Karpas-422 (cell line): ENCODE results near the gene MTMR12. TPM values are rescaled to one million over a fixed set of nuclear protein-coding genes. Genes with fewer than 3 reads are reported as not detected.

Source experiments
- DNase-seq: peaks from one replicate; pipeline ENCODE4 v3.0.0-alpha.2; 2015
- H2AFZ ChIP-seq: fragments of 200-600 bp; sonication (generic); 2 replicates; pipeline ENCODE4 v1.6.1; 2014; ENCODE audit warnings: antibody characterized with exemption, low read length, mixed read lengths
- H3K27ac ChIP-seq: fragments of 200-600 bp; sonication (generic); 2 replicates; pipeline ENCODE4 v1.5.1; 2014; ENCODE audit warnings: mild to moderate bottlenecking, low read length, moderate library complexity
- H3K27me3 ChIP-seq: fragments of 200-600 bp; sonication (generic); 2 replicates; pipeline ENCODE4 v1.6.1; 2014; ENCODE audit warnings: low read length, mixed read lengths
- H3K36me3 ChIP-seq: fragments of 200-600 bp; sonication (generic); 2 replicates; pipeline ENCODE4 v1.6.1; 2014; ENCODE audit warnings: low read length, mixed read lengths; ENCODE audit not compliant: insufficient read depth
- H3K4me1 ChIP-seq: fragments of 200-600 bp; sonication (generic); 2 replicates; pipeline ENCODE4 v1.6.1; 2014; ENCODE audit warnings: mild to moderate bottlenecking, low read length, mixed read lengths
- H3K4me2 ChIP-seq: fragments of 200-600 bp; sonication (generic); 2 replicates; pipeline ENCODE4 v1.6.1; 2014; ENCODE audit warnings: low read length, low read depth, mild to moderate bottlenecking; ENCODE audit not compliant: poor library complexity, severe bottlenecking
- H3K4me3 ChIP-seq: fragments of 200-600 bp; sonication (generic); 2 replicates; pipeline ENCODE4 v1.5.1; 2014; ENCODE audit warnings: mild to moderate bottlenecking, antibody characterized with exemption, low read length, mixed read lengths
- H3K79me2 ChIP-seq: fragments of 200-600 bp; sonication (generic); 2 replicates; pipeline ENCODE4 v1.6.1; 2014; ENCODE audit warnings: mild to moderate bottlenecking, low read length, mixed read lengths
- H3K9ac ChIP-seq: fragments of 200-600 bp; sonication (generic); 2 replicates; pipeline ENCODE4 v1.6.0; 2014; ENCODE audit warnings: low read length
- H3K9me2 ChIP-seq: fragments of 200-600 bp; sonication (generic), shearing (Covaris generic); replicated peaks from 2 replicates; pipeline ENCODE4 v1.6.0; 2014; ENCODE audit warnings: mild to moderate bottlenecking, low read length, moderate library complexity; ENCODE audit not compliant: insufficient read depth
- H3K9me3 ChIP-seq: fragments of 300-700, 200-600 bp; sonication (generic); 2 replicates; pipeline ENCODE4 v1.6.1; 2014; ENCODE audit warnings: low read length, mixed read lengths
- H4K20me1 ChIP-seq: fragments of 200-600 bp; sonication (generic); 2 replicates; pipeline ENCODE4 v1.6.1; 2014; ENCODE audit warnings: mild to moderate bottlenecking, antibody characterized with exemption, low read length, low read depth; ENCODE audit not compliant: insufficient read depth
- total RNA-seq: library from RNA; depleted of rRNA; stranded (reverse); fragments of >200 nt; shearing (Covaris generic); gene quantifications from 2 replicates; pipeline ENCODE4 v1.2.3, GENCODE V29; 2014; ENCODE audit warnings: low replicate concordance

Gene MTMR12
- total RNA-seq, 1 experiment from 2014 or later, result 126 TPM

DNA sequence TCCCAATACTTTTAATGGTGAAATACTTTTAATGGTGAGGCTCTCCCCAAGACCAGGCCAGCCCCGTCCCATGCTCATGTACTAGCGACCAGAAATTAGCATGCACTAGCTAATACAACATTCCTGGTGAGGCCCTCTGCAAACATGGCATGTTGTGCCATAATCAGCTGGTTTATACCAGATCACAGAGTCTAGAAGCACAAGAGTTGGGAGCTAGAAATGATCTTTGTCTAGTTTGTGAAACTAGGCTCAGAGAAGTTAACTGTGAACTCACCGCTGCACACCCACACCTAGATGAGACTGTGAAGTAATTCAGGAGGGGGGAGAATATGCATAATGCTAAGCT, 37.4 kb downstream of the MTMR12 start:
- no peak overlapping the region for H3K9ac ChIP-seq
- no peak overlapping the region for H3K4me3 ChIP-seq
- peaks cover 53% of the 10 kb centered on the region for H3K4me1 ChIP-seq
- peak overlapping the region; percentile 90 for H3K27ac ChIP-seq
- peaks cover 15% of the 10 kb centered on the region; the same call in 1 of the 2 replicates for H4K20me1 ChIP-seq
- H3K36me3 ChIP-seq, result peaks cover 46% of the 10 kb centered on the region
- no peak overlapping the region for H2AFZ ChIP-seq
- no peak for DNase-seq
- no peaks in the 10 kb centered on the region for H3K27me3 ChIP-seq
- no peak overlapping the region for H3K4me2 ChIP-seq
- H3K79me2 ChIP-seq, result peaks cover 78% of the 10 kb centered on the region
- no peaks in the 10 kb centered on the region for H3K9me2 ChIP-seq
- H3K9me3 ChIP-seq, result no peaks in the 10 kb centered on the region

DNA sequence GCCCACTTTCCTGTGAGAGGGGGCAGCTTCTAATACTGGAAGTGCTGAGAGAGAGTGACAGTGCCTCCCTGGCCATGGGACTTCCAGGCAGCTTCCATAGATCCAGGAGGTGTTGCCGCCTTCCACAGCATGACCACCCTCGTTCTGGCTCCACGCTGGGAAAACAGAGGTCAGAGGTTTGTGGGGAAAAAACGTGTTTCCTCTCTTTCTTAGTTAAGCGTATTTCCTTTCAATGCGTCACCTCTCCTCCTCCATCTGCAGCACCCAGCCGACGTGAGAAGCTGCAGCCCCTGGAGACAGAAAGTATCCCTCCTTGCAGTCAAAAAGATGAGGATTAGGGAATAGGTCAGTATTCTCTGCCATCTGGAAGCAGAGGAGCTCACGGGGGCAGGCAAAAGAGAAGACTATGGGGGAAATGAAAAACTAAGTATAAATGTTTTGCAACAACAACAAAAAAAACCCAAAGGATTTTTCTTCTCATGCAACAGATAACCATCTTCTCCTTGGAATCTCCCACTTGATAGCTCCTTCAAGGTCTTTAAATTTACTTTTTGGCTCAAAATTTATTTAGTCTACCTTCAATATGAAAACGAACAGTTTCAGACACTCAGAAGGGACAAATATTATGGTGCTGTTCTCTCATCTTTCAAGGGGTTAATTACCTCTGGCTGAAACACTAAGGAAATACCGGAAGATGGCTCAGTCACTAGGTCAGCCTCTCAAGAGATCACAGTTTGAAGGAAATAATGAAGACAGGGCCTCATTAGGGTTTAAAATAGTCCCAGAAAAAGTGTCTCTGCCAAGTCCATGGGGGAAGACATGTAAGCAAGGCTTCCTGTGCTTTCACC, 38.0 kb downstream of the MTMR12 start:
- Histone ChIP-seq H3K4me3 (no peak overlapping the region), H4K20me1 (peaks cover 15% of the 10 kb centered on the region; the same call in 1 of the 2 replicates), H3K27me3 (no peaks in the 10 kb centered on the region), H3K9me3 (no peaks in the 10 kb centered on the region), H3K79me2 (peaks cover 78% of the 10 kb centered on the region), H3K4me2 (no peak overlapping the region), H3K9me2 (no peaks in the 10 kb centered on the region), H3K27ac (peak overlapping the region; percentile 90), H3K4me1 (peaks cover 47% of the 10 kb centered on the region), H3K36me3 (peaks cover 51% of the 10 kb centered on the region), H2AFZ (no peak overlapping the region), H3K9ac (no peak overlapping the region)
- no peak for DNase-seq

DNA sequence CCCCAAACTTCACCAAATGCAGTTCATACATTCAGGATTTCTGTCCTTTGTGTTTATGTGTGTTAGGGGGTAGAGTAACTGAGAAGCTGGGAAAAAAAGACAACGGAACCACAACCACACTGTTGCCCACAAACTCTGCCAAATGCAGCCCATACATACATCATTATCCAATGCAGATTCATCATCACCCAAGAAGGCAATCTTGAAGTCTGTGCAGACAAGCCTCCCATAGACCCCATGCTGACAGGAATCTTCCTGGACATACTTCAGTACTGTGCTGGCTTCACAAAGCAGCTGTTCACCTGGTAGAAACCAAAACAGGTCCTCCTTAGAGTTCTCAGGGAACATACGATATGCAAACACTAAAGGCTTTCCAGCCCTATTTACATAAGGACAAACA, 38.9 kb downstream of the MTMR12 start:
- Histone ChIP-seq H3K79me2 (peaks cover 70% of the 10 kb centered on the region), H3K4me2 (no peak overlapping the region), H3K27me3 (no peaks in the 10 kb centered on the region), H3K4me1 (peaks cover 38% of the 10 kb centered on the region), H3K36me3 (peaks cover 55% of the 10 kb centered on the region), H2AFZ (no peak overlapping the region), H3K27ac (peak overlapping the region; percentile 4; the same call in 1 of the 2 replicates), H4K20me1 (peaks cover 15% of the 10 kb centered on the region; the same call in 1 of the 2 replicates), H3K4me3 (no peak overlapping the region), H3K9me3 (no peaks in the 10 kb centered on the region), H3K9me2 (no peaks in the 10 kb centered on the region), H3K9ac (no peak overlapping the region)
- no peak for DNase-seq

DNA sequence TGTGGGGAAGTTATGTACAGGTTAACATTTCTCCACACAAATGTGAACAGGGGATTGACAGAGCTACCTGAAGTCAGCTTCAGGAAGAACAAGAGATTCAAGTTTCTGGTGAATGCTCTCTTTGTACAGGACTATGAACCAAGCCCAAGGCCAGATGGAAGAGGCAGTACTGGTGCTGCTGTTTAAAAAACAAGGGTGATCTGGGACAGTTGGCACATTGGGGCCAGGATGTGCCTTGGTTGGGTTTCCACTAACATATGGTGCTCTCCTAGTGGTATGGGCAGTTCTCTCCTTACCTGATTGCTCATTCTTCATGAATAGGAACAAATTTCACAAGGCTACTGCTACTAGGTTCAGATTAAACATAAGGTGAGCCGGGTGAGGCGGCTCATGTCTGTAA, 40.0 kb downstream of the MTMR12 start:
- H3K79me2 ChIP-seq, result peaks cover 60% of the 10 kb centered on the region
- no peaks in the 10 kb centered on the region for H3K9me2 ChIP-seq
- H2AFZ ChIP-seq, result no peak overlapping the region
- peaks cover 65% of the 10 kb centered on the region for H3K36me3 ChIP-seq
- H3K9me3 ChIP-seq, result no peaks in the 10 kb centered on the region
- H3K9ac ChIP-seq, result no peak overlapping the region
- peaks cover 28% of the 10 kb centered on the region for H3K4me1 ChIP-seq
- no peaks in the 10 kb centered on the region for H3K27me3 ChIP-seq
- no peak overlapping the region for H3K4me3 ChIP-seq
- H3K27ac ChIP-seq, result no peak overlapping the region
- no peak overlapping the region for H3K4me2 ChIP-seq
- H4K20me1 ChIP-seq, result peaks cover 15% of the 10 kb centered on the region; the same call in 1 of the 2 replicates
- DNase-seq, result no peak

DNA sequence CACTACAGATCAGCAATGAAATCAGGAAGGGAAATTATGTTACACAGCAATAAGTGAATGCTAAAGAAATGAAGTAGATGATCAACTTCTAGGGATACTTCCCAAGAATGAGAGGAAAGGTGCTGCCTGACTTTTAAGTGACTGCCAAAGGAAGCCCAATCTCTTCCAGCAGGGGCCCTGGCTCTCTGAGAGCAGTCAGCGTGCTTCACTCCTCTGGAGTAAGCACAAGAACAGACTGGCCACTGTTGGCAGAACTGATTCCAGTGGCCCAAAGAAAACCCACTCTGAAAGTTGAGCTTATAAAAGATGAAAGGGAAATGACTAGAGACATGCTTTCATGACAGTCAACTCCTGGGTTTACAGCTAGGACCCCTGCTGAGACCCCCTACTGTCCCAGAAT, 41.8 kb downstream of the MTMR12 start:
- Histone ChIP-seq H3K27me3 (no peaks in the 10 kb centered on the region), H3K4me3 (no peak overlapping the region), H3K36me3 (peaks cover 73% of the 10 kb centered on the region), H4K20me1 (peaks cover 12% of the 10 kb centered on the region; the same call in 1 of the 2 replicates), H2AFZ (no peak overlapping the region), H3K9ac (no peak overlapping the region), H3K79me2 (peaks cover 45% of the 10 kb centered on the region), H3K27ac (peak overlapping the region; percentile 2), H3K9me2 (no peaks in the 10 kb centered on the region), H3K9me3 (no peaks in the 10 kb centered on the region), H3K4me2 (no peak overlapping the region), H3K4me1 (peaks cover 11% of the 10 kb centered on the region)
- no peak for DNase-seq

DNA sequence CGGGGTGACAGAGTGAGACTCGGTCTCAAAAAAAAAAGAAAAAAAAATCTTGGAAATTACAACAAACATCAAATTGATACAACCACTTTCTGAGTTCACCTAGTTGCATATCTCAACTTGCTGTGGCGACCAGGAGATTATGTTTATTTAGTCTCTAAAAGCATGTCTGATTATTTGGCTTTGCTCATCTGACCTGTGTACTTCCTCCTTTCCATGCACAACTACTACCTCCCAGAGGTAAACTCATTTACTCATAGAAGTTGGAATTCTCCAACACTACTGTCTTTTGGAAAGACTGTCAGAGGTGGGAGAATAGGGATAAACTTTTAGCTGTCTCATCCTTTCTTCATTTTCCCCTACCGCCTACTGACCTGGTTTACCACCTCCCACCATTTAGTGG, 42.6 kb downstream of the MTMR12 start:
- H3K9me3 ChIP-seq, result no peaks in the 10 kb centered on the region
- no peak for DNase-seq
- no peaks in the 10 kb centered on the region for H3K9me2 ChIP-seq
- H3K79me2 ChIP-seq, result peaks cover 37% of the 10 kb centered on the region
- H3K4me2 ChIP-seq, result no peak overlapping the region
- no peak overlapping the region for H2AFZ ChIP-seq
- no peaks in the 10 kb centered on the region for H3K27me3 ChIP-seq
- H3K36me3 ChIP-seq, result peaks cover 68% of the 10 kb centered on the region
- no peak overlapping the region for H3K27ac ChIP-seq
- H3K4me3 ChIP-seq, result no peak overlapping the region
- peaks cover 7% of the 10 kb centered on the region; the same call in 1 of the 2 replicates for H4K20me1 ChIP-seq
- no peak overlapping the region for H3K9ac ChIP-seq
- H3K4me1 ChIP-seq, result peaks cover 9% of the 10 kb centered on the region

DNA sequence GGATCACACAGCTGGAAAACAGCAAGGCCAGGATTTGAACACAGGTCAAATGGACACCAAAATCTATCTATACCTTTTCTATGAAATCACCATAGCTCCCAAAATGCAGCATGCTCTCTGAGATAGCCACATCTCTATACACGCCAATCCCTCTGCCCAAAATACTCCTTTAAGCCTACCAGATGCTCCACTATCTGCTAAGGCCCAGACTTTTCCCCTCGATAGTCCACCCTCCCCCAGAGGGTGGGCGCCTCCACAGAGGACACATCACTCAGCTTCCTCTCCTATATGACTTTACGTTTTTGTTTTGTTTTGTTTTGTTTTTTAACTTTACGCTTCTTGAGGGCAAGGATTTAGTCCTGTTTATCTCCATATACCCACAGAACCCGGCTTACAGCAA, 46.8 kb downstream of the MTMR12 start:
- Histone ChIP-seq H3K9me2 (no peaks in the 10 kb centered on the region), H3K79me2 (peaks cover 28% of the 10 kb centered on the region), H3K4me3 (no peak overlapping the region), H3K9me3 (no peaks in the 10 kb centered on the region), H3K27me3 (no peaks in the 10 kb centered on the region), H3K4me2 (no peak overlapping the region), H3K27ac (0 out of 2 replicates have a peak overlapping the region, but pooled peaks have one; percentile 5), H3K4me1 (peaks cover 48% of the 10 kb centered on the region), H3K9ac (no peak overlapping the region), H4K20me1 (no peaks in the 10 kb centered on the region), H2AFZ (no peak overlapping the region), H3K36me3 (peaks cover 69% of the 10 kb centered on the region)
- DNase-seq, result no peak

DNA sequence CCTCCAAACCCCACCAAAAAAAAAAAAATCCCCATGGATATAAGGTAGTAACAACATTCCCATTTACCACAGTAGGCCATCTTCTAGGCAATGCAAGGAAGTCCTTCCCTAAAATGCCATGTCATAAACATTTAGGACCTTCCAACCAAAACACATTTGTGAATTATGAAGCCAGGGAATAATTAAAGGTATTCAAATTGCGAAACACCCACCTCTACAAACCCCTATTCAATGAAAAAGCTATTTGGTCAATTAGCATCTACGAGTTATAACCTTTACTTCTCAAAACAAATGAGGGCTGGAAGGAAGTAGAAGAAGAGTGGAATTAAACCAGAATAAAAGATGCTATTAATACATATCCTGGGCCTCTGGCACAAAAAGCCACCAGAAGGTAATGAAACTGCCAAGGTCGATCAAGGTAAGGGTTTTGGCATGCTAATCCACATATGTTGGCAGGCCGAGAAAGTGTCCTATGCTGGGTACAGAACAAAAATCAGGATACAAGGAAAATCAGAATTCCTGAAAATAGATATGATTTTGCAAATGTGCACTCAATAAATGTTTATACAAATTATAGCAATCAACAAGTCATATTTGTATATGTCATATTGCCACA, 47.7 kb downstream of the MTMR12 start:
- Histone ChIP-seq H3K4me1 (peaks cover 54% of the 10 kb centered on the region), H3K27ac (no peak overlapping the region), H3K9me2 (no peaks in the 10 kb centered on the region), H3K27me3 (no peaks in the 10 kb centered on the region), H3K36me3 (peaks cover 65% of the 10 kb centered on the region), H3K79me2 (peaks cover 20% of the 10 kb centered on the region), H3K9ac (no peak overlapping the region), H3K9me3 (no peaks in the 10 kb centered on the region), H4K20me1 (no peaks in the 10 kb centered on the region), H2AFZ (no peak overlapping the region), H3K4me2 (no peak overlapping the region), H3K4me3 (no peak overlapping the region)
- DNase-seq, result no peak
